Measurements from ENCODE around the gene ERICH3.
A peak's percentile ranks its signal among the peaks of the same experiment; 100 is the strongest.

The ERICH3 gene, protein sequence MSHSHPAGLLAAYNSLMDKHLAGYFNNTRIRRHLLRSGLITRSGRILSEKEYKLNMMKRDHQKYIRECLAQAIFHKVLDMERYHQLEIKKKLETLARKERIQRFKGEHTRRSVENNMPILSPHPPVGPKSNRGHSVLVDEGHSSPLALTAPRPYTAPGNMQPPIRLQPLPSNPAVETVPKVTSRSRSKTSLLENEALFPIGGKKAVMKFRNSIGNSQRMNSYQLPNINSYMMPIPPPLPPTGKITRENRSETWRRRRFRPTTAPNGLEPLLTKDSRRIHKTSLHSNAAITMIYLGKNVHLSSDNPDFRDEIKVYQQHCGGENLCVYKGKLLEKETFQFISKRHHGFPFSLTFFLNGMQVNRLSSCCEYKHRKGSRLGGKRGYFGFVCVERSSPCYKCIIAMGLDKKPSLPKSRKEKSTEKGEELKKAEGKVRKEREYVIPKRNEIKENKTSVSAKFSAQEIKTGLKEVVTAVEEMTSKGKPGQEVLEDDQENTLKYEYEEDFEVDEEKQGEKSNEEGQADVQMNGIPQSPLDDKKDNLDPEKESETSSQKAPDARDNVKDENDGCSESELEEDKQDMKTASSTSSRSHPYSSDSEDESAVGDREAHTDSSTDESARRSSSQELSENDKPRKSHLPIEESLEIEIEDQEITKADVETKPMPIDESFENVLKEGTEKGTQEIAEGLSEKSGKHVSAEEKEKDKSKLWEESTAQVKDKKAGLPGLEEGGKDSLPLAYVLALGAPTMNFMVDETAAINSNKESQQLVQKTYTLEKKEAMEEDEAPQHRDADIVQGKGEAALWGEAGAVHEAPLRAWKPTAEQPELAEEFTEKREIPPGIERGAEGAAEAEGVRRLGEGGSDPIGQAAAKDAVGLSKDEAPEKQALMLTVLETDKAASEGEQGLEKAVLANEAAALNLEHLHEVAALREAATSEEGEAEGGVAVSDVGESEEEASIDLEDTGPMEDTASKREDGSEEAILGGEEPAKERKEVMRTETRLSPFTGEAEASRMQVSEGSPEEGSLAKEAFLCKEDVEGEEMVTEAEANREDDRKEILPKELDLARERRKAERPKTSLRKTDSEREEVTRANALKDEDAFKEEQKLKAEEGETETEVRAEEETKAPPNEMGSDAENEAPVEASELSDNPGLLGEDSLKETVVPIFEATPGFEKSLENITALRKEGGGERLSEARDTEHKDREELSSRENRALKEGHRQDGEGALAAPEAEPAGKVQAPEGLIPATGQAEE (N-terminal part only)

DNA sequence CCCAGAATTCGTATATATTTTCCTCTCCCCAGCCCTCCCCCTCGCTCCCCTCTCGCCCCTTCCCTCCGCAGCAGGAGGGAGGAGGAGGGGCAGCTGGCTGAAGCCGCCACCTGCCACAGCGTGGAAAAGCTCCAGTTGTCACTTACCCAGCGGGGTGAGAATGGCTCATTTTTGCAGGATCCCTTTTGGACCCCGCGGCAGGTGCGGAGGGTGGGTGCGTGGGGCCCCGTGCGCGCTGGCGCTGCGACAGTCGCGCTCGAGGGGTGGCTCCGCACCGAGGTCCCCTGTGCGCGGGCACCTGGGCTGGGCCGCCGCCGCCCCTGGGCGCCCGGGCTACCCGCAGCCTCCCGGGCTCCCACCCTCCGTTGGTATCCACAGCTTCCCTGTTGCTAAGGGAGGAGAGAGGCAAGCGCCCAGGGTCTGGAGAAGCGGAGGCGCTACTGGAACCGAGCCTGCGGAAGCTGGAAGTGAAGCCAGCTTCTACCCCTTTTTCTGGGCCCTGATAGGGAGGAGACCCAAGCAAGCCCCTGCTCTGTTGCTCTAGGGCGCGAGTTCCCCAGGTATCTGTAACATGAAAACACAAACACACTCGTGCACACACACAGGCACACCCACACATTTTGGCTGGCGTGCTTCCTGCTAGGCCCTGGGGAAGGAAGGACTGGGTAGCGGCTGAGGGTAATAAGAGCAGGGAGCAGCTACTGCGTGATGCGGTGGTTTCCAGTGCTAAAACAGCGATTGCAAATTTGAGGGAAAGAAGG, at the start of gene ERICH3:
ERICH3 (minus strand) TSS at position 442 of the 761 bp plus-strand sequence; CDS start at position 169, 273 bp downstream.
- no peak for DNase-seq

DNA sequence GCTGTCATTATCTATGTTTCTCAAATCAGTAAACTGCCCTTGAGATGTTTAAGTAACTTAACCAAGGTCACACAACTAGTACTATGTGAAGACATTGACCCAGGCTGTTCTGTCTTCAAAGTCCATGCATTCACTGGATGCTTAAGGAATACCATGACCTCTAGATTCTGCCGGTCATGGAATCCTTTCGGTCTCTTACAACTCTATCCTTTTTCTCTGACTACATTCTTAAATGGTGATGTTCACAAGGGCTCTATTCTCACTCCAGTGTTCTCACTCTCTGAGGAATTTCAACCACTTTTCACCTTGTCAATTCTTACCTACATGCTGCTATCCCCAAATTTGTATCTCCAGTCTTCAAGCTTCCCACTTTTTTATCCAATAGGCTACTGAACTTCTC, 44.0 kb upstream of the ERICH3 start:
- no peak for DNase-seq

DNA sequence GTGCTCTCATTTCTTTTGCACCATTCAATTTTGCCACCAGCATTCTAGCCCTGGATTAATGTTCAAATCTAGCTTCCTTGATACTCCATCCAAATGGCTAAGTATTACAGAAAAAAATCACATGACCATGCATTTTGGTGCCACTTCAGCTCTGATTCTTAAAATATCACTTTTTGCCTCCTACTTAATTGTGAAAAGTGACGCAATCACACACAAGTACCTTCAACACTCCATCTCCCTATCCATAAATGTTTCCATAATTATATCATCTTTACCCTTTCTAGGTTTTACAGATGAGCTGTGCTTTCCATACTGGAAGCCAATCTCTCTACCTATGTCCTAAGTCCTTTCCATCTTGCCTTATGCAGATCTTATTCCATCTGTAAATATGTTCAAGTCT, 43.2 kb upstream of the ERICH3 start:
- no peak for DNase-seq

DNA sequence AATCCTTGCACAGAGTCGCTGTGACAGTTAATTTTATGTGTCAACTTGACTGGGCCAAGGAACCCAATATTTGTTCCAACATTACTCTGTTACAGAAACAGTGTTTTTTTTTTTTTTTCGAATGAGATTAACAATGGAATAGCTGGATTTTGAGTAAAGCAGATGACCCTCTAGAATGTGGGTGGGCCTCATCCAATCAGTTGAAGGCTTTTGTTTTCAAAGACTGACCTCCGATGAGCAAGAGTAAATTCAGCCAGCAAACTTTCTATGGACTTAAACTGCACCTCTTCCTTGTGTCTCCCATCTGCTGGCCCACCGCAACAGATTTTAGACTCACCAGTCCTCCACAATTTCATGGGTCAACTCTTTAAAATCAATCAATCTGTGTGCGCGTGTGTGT, 42.2 kb upstream of the ERICH3 start:
- no peak for DNase-seq

DNA sequence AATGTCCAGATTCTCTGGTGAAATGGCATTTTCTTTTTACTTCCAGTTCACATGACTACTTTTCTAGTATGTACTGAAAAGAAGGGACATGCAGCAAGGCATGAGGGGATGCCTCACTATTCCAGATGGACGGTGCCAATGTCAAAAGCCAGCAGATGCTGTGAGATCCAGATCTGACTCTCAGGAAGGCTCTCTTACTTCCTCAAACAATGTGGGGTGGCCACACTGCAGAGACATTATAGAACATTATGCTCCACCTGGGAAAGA, 41.6 kb upstream of the ERICH3 start:
- no peak for DNase-seq

DNA sequence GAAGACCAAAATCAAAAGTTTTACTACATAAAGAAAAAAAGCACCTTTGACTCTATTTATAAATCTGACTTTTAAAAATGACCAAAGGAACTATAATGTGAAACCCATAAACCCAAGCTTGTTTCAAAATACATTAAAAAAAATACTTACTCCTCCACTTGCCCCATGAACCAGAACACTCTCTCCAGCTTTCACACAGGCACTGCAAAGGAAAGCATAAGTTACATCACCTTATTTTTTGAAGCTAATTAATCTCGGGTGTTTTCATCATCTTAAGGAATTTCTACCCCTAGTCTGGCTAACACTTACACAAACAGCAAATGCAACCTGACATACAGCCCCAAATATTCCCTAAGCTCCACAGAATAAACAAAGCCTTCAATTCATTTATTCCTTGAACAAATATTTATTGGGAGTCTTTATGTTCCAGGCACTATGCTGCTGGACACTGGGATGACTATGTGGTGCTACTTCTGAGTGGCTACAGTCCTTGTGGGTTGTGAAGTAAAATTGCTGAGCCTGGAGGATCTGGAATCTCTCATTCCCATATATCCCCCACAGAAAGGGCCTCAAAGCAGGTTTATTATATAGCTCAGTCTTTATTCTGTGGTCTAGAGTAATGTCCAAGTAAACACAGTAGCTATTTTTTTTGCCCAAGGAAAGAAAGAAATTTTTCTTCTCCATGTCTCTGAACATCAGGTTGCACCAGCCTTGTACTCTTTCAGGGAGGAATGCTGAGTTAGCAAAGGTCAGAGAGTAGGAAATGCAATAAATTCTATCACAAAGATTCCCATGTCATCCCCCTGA, 41.0 kb upstream of the ERICH3 start:
- no peak for DNase-seq

DNA sequence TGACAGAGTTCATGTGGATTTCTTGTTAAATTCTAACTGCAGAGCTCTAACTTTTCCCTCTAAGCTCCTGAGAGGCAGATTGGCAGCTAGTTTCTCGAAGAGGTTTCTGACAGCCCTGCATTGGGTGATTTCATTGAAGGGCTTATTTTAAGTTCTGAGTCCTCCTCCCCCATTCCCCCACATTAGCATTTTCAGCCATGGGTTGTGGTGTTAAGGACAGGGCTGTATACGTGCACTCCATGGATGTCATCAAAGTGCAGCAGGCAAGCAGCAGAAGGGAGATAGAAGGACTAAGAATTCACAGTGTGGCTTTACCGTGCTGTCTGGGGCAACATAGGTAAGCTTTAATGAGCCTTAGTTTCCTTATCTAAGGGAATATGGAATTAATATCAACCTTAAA, 40.3 kb upstream of the ERICH3 start:
- no peak for DNase-seq

DNA sequence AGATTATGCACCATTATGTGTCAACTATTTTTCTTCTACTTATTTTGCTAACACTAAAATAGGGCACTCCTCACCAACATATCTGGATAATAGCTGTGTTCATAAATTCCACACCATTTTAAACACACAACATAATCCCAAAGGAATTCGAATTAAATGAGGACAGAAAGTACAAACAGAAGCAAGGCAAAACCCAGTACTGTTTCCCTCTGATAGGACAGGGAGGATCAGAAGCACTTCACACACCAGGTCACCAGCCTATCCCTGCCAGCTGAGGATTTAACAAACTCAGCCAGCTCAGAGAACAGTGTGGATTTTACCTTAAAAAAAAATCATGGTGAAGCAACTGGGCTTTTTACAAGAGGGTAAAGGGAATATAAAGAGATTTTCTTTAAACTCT, 39.3 kb upstream of the ERICH3 start:
- no peak for DNase-seq

DNA sequence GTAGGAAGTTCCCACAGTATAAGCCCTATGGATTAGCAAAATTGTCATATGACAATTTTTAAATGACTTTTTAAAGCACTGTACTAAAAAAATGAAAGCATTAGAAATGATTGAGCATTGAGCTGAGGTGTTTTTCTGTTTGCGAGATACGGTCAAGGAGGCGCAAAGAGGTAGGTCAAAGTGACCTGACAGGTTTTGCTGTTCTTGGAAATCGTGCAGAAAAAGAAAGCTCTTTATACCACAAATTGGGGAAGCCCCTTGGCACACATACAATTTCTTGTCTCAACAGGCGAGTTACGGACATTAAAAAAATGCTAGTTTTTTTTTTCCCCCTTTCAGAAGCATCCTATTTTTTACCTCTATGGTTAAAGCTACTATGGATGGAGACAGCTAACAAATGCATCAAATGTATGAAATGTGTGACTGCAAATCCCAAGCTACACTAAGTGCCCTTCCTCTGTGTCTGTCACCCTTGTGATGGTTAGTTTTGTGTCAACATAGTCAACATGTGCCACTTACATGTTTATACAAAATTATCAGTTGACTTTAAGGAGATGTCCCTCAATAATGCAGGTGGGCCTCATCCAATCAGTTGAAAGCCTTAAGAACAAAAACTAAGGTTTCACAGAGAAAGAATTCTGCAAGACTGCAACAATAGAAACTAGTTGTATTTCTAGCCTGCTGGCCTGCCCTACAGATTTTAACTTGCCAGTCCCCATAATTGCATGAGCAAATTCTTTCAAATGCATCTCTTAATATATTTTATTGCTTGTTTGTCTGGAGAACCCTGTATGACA, 30.0 kb upstream of the ERICH3 start:
- no peak for DNase-seq

DNA sequence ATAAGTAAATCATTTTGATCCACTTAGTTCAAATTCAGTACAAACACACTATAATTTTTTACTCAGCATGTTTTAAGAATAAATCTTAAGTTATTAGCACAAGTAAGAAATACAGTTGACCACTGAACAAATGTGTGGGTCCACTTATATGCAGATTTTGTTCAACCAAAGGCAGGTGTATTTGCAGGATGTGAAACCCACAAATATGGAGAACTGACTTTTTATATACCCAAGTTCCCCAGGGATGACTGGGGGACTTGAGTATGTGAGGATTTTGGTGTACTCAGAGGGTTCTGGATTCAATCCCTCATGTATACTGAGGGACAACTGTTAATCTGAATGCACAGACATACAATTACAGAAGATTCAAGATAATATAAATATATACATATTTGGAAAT, 25.7 kb upstream of the ERICH3 start:
- no peak for DNase-seq

DNA sequence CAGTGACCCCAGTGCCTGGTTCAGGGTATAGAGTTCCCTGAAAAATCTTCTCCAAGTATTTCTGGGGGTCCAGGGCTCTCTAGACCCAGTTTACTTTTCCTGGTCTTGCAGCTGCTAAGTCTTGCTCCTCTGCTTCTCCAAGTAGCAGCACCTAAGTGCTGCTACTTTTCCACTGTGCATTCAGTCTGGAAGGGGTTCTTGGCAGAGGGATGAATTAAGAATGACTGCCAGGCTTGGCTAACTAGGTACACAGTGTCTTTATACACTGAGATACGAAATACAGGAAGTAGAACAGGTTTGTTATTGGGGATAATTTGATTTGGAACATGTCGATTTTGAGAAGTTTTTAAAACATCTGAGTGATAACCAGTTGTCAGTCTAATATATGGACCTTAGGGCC, 24.2 kb upstream of the ERICH3 start:
- no peak for DNase-seq

DNA sequence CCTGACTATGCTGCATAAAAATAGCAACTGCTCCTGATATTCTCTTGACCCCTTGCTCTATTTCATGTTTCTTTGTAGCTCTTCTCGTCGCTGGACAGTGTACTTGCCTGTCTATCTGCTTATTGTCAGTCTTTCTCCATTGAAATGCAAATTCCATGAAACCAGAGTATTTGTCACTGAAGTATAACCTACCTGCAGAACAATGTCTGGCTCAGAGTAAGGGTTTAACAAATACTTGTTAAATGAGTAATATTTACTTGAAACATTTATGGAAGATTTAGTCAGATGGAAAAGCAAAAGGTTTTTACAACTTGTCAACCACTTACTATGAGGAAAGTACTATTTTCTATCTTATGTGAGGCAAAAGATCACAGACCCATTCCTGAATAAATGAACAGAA, 19.9 kb upstream of the ERICH3 start:
- no peak for DNase-seq

DNA sequence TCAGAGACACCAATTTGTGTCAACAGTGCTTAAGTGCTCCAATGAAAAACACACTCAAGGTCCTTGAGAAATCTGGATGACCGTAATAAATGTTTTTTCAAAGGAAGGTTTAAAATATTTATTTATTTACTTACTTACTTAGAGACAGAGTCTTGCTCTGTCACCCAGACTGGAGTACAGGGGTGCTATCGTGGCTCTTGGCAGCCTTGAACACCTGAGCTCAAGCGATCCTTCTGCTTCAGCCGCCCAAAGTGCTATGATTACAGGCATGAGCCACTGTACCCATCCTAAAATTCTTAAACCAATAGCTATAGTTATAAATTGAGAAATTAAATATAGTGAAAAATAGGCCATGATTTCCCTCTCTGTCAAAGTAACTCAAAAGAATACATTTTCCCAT, 17.3 kb upstream of the ERICH3 start:
- DNase-seq = no peak

DNA sequence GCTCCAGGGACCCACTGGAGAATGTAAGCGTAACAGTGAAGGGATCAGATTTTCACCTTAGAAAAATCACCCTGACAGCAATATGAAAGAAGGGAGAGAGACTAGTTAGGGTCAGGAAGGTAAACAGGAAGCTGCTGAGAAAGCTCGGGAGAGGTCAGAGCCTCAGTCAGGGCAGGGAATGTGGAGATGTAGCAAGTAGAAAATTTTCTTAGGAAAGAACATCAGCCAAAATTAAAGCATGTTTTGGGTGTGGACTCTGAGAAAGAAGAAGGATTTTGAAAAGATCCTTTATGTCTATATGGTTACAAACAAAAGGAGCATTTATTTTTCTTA, 16.7 kb upstream of the ERICH3 start:
- DNase-seq = no peak

DNA sequence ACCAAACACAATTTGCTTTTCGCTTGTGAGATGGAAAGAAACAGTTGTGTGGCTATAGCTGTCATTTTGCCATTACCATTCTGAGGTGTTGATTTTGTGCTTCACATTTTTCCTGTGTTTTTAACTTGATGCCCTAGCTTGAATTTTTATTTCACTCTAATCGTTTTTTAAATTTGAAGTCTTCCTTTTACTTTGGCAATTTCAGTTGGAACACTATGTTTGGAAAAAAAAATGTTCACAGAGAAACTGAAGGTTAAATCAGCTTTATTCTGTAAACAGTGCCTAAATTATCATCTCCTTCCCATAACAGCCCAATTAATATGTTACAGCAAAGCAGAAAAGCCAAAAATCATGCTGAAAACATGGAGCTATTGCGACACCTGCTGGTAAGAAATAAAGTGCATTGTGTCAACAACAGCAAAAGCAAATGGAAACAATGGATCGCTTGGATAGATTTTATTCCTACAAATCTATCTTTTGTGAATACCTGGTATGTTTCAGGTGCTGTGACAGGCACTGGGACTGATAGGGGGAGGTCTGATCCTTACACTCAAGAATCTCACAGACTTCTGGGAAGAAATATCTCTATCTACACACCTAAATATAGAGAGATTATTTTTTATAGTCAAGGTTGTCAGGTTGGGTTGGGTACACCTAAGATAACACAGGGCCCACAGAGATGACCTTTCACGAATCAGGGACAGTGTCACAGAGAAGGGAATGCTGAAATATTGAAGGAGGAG, 16.2 kb upstream of the ERICH3 start:
- peak; percentile 58 for DNase-seq

DNA sequence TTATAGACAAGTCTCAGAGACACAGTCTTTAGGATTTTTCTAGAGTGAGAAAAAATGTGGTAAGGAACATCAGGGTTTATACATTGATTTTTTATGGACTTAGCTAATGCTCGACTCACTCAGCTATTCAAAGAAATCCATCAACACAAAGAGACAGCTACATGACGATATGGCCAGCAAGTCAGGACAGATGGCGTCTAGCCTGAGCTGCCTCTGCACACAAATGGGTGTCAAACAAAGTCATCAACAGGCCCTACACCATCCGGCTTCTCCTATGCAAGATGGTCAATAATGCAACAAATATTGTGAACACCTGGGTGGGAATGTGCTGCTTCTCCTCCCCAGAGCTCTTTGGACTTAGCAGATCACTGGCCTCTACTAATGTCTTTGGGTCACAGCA, 13.3 kb upstream of the ERICH3 start:
- no peak for DNase-seq

DNA sequence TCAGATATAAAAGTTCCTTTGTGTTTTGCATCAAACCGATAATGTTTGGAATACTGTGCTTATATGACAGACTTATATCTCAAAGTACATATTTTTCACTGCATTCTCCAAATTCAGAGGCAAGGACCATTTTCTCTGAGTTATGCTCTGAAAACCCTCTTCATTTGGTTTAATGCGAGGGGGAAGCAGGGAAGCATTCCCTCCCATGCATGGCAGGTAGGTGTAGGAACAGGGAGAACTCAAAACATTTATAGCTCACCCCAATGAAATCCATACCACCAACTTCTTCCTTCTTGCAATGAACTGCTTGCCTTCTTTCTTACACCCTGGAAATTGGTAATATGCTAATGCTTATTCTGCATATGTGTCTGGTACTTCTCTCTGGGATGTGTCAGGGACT, 10.7 kb upstream of the ERICH3 start:
- DNase-seq = no peak

DNA sequence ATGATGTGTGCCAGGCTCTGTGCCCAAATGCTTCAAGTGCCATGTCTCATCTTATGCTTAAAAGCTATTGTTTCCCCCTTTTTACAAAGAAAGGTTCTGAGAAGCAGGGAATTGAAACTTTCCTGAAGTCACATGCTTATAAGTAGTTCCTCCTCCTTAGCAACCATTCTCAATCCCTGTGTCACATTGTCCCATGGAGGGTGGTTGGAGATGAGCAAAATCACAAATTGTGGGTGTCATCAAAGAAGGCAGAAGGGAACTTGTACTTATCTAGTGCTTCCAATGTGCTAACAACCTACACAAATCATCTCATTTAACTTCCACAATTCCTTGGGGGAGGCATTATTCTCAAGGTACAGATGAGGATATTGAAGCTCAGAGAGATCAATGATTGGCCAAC, 10.1 kb upstream of the ERICH3 start:
- DNase-seq = no peak

DNA sequence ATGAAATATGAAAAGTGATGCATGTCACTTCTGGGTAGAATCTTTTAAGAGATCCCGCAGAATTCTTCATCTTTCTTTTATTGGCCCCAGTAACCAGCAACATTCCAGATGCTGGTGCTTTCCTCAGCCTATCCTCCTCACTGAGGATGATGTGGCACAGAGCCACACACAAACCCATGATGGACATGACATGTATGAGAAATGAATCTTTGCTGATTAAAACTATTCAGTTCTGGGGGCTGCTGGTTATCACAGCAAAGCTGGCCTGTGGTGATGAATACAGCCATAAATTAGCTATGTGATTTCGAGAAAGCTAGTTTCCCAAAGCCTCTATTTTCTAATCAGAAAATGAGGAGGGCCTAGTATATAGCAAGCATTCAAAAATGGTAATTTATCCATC, 8.3 kb upstream of the ERICH3 start:
- no peak for DNase-seq

DNA sequence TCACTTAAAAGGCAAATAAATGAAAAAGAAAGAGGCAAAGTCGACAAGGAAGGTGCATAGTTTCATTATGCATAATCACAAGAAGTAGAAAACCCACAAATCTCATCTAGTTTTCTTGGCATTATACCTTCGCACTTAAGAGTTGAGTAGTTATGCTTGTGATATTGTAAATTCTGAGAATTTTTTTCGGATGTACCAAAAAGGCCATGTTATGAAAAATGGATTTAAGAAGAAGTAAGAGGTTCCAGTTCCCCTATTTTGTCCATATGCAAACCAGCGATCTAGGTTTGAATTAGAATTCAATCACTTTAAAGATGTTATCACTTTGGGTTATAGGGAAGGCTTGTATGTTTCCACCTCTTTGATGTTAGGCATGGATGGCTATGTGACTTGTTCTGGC, 7.9 kb upstream of the ERICH3 start:
- no peak for DNase-seq

DNA sequence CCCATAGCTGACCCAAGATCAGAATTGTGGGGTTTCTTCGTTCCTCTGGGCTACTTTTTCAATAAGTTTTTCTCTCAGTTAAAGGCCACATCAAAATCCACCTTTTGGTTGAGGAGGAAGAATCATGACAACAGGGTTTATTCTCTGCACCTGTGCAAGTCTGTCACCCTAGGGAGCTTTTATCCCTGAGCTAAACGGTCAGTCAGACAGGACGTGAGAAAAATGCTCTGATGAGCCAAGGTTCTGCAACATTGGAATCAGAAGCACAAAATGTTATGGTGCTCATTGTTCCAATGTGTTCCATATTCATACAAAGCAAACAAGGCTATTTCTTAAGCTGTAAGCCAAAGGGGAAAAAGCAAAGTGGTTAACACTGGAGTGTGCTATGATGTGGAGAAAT, 7.4 kb upstream of the ERICH3 start:
- DNase-seq = no peak
